DMS53 treated with DMSO at 0.1 percent for 48 hours (cell line): ENCODE results near the gene STK16.
"Not testable (repeated sequence)": the region's sequence is repeated elsewhere in the genome, so short reads cannot be mapped to it uniquely, and the experiment has no call there.

Source experiments
- DNase-seq: peaks from one replicate; lab custom pipeline; 2025; ENCODE audit not compliant: unreplicated experiment; lab: John Stamatoyannopoulos, UW

The STK16 gene

DNA sequence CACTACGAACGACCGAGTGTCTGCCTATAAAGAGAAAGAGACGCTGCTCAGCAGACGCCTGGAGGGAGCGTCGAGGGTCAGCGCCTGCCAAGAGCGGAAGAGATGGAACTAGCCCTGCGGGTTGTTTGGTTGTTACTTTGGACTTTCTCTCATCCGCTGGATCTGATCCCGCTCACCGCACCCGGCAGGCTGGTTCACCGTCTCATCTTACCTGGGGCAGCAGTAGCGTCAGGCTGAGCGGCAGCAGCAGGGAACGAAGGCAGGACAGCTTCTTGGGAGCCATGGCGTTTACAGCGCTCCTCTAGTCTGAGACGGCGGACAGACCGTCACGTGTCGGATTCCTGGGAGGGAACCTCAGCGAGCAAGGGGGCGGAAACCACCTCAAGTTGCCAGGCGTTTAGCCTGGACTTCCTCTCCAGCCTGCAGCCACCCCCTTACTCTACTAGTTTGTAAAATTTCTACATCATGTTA, 2.0 kb upstream of the STK16 start:
- no peak for DNase-seq

DNA sequence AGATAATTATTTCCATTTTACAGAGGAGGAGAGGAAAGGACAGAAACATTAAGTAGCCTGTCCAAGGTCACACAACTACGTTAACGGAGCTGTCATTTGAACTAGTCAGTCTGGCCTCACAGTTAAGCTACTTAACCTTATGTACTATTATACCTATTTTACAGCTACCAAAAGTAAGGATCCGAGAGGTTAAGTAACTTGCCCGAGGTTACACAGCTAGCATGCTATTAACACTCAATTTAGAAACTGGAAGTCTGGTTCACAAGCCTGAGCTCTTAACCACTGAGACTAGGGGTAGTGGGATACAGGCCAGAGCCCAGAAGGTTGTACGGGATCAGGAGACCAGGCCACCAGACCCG, 511 bp upstream of the STK16 start:
- DNase-seq = no peak

DNA sequence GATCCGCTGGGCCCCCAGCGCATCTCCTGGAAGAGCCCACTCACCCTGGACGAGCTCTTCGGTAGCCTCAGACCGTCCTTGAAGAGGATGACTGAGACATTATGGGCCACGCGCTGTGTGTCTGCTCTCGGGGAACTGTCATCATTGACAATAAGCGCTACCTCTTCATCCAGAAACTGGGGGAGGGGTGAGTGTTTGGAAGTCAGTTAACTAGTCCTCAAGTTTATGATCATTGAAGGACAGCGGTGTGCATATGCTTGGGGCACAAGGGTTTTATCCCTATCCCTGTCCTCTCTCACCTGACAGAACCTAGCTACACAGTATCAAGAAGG, 586 bp downstream of the STK16 start:
- no peak for DNase-seq

DNA sequence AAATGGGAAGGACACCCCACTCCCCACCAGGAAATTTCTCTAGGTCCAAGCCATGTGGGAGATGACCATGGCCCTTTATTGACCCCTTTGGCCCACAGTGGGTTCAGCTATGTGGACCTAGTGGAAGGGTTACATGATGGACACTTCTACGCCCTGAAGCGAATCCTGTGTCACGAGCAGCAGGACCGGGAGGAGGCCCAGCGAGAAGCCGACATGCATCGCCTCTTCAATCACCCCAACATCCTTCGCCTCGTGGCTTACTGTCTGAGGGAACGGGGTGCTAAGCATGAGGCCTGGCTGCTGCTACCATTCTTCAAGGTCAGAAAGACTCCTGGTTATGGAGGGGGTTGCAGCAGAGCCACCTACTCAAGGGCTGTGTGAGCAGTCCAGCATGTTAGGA, 1.3 kb downstream of the STK16 start:
- DNase-seq = no peak

DNA sequence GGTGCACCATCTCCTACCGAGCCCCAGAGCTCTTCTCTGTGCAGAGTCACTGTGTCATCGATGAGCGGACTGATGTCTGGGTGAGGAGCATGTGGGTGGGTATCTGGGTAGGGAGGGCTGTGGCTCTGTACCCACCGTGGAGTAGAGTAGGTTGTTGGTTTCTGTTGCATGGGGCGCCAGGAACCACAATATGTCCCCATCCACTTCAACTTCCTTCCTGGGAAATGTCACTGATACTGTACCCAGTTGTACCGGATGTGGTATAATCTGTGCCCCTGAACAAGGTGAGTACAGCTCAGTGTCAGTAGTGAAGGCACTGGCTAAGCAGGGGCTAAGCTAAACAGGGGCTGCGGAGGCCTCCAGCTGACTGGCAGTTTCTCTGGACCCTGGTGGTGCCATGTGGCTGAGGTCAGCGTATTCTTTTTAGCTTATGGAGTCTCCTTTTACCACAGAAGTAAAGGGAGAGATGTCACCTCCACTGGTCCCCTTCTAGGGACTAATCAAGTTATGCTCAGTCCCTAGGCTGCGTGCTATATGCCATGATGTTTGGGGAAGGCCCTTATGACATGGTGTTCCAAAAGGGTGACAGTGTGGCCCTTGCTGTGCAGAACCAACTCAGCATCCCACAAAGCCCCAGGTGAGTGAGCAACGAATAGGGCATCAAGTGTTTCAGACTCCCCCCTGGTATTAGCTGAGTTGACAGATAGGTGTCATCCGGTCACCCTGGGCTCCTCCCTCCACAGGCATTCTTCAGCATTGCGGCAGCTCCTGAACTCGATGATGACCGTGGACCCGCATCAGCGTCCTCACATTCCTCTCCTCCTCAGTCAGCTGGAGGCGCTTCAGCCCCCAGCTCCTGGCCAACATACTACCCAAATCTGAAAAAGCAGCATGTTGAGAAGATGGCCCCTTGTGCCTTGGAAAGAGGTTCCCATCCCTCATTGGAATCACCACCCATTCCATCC, 2.7 kb downstream of the STK16 start:
- DNase-seq = no peak

DNA sequence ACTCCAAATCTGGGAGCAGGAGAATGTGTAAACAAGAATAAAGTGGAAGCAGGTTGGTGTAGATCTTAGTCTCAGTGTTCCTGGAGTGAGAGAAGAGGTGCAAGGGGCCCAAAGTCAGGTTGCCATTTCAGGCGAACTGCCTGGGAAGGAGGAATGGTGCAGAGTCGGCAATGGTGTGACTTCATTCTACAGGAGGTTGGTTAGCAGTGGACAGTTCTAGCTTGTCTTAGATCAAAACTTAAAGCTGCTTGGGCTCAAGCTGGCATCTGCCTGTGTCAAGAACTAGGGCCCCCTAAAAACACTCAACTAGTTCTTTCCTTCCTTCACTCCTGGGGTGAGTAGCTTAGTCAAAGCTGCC, 3.5 kb downstream of the STK16 start:
- no peak for DNase-seq

DNA sequence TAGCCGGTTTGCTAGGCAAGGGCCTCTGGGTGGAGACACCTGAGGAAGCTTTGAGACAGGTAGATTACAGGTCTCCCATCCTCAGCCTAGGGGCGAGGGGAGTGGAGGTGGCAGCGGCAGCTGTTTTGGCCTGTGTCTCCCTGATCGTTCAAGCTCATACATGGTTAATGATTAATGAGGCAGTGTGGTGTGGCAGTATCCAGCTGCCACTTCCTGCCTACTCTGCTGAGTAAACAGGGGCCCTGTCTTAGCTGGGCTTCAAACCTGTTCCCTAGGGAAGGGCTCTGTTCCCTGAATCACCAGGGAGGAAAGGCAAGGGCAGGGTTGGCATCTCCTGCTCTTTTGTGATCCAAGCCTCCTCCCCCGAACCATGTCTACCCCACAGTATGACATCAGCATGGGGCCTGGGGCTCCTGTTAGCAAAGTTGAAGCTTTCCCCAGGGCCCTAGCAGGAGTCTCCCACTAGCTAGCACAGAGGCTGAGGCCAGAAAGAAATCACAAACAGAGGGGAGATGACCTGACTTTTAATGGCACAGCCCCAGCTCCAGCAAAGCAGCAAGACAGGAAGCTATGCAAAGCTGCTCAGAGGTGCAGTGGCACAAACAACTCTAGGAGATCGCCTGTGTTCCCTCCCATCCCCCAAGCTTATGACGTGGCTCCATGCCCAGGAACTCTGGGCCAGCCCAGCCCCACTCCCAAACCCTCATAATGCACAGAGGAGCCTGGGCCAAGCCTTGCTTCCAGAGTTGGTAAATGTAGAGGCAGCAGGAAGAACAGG, 4.1 kb downstream of the STK16 start:
- DNase-seq = peak; percentile 95

DNA sequence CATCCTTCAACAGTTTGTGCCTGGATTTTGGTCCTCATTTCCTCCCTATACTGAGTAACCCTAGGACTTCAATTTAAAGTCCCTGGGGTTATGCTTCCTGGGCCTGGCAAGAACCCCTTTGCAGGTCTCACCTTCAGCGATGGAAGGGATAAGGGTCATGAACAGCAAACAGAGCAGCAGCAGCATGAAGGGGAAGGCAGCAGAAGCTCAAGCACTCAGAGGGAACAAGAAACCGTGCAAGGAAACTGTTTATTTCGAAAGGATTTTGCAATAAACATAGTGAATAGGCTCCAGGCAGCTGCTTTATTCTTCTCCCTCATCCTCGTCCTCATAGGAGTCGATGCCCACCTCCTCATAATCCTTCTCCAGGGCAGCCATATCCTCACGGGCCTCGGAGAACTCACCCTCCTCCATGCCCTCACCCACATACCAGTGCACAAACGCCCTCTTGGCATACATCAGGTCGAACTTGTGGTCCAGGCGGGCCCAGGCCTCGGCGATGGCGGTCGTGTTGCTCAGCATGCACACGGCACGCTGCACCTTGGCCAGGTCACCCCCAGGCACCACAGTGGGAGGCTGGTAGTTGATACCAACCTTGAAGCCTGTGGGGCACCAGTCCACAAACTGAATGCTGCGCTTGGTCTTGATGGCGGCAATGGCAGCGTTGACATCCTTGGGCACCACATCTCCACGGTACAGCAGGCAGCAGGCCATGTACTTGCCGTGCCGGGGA, 4.9 kb downstream of the STK16 start:
- peak; percentile 9 for DNase-seq

DNA sequence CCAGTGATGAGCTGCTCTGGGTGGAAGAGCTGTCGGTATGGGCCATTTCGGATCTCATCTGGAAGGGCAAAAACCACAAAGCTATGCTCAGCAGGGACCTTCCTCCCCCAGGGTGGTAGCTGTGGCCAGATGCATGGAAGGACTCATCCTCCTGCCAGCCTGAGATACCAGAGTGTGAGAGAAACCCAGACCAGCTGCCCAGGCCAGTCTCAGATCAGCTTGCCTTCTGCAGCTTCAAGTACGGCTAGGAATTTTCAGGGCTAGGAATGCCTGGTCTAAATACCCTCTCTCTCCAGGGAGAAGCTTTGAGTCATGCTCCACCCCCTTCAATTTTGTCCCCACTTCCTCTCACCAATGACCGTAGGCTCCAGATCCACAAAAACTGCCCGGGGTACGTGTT, 6.4 kb downstream of the STK16 start:
- DNase-seq = no peak

DNA sequence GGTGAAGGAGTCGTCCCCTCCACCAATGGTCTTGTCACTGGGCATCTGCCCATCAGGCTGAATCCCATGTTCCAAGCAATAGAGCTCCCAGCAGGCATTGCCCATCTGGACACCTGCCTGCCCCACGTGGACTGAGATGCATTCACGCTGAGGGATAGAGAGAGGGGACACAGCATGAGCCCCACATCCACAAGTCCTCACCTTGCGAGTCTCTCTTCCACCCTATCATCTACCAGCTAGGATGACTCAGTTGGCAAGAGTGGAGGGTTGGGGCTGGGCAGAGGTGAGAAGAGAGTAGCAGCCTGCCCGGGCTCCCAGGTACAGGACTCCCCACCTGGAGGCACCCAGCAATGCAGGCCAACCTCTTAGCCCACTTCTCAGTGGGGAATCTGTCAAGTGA, 6.8 kb downstream of the STK16 start:
- DNase-seq = no peak

DNA sequence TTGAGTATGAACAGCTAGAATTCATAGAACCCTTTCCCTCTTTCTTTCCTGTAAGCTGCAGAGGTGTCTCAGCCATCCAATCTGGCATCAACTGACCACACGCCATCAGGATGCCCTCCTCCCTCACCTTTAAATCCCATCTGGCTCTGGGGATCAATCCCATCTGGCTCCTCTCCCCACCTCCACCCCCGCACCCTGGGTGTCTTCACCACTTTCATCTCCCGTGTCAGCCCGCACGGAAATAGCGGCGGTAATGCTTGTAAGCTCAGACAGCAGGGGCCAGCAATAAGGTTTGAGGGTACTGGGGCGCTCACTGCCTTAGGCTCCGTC, 7.3 kb downstream of the STK16 start:
- DNase-seq = no peak

DNA sequence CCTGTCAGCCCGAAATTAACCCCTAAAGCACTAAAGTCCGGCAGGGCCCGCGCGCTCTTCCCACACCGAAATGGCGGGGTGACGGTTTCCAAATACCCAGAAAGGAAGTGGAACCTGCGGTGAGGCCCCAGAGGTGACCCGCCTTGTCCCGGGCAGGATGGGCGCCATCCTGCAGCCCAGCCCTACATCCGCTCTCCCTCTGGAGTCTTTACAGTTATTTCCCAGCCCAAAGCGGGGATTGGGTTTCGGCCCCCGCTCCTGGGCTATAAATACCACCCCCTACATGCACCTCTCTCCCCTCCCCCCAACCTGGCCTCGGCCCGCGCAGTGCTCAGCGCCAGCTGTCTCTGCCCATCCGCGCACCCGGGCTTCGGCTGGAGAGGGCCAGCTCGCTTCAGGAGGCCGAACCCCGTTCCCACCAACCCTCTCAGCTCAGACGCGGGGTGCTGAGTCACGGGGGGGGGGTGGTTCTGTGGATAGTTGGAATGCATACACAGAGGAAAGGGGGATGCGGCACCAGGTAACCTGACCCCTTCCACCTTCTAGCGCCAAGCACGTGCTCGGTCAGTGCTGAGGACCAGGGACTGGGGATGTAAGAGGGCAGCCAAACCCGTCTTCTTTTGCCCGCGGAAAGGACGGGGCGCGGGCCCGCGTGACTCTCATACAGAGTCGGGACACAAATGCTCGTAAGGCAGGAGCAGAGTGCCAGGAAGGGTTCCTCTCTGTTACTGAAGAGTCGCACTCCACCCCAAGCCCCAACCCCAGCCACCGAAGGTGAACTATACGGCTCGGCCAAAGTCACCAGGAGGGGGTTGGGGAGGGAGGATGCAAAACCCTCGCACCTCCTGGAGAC, 7.8 kb downstream of the STK16 start, which contains the start of gene TUBA4B:
Gene TUBA4B, plus strand, starts transcription at position 344 of the 853 bp plus-strand sequence. Its CDS starts 165 bp downstream, at position 509.
- peak; percentile 10 for DNase-seq

DNA sequence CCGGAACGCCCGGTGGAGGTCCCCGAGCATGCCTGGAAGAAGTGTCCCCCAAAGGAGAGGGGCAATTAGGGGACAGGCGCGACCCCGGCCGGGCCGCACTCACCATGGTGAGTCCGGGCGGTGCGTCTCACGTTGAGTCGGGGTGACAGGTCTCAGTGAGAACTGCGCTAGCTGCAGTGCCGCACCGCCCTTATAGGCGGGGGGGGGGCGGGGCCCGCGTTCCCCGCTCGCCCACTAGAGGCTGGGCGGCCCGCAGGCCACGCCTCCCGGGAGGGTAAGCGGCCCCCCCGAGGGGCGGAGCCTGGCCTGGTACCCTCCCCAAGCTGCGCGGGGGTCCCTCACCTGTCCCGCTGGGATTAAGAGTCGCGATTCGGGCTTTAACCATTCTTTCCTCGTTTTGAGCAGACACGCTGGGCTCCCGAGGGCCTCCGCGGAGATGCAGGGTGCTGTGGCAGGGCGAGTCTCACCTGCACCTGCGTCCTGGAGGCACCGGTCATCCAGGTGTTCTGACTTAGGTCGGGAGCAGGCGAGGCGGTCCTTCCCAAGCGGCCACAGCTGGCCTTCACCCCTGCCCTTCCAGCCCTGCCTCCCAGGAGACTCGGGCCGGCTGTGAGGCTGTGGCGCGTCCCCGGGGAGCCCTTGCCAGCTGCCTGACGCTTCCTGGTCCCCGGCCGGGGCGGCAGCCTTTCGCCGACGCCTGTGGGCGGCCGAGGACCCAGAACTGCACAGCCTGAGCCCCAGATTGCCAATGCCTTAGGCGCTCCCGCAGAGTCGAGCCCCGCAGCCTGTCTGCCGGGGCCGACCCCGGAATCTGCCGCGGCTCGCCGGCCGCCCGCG, 8.7 kb downstream of the STK16 start, which contains the start of gene TUBA4A:
Gene TUBA4A, minus strand, starts transcription at position 166 of the 837 bp plus-strand sequence. Its CDS starts 60 bp downstream, at position 106.
- peak; percentile 69 for DNase-seq

DNA sequence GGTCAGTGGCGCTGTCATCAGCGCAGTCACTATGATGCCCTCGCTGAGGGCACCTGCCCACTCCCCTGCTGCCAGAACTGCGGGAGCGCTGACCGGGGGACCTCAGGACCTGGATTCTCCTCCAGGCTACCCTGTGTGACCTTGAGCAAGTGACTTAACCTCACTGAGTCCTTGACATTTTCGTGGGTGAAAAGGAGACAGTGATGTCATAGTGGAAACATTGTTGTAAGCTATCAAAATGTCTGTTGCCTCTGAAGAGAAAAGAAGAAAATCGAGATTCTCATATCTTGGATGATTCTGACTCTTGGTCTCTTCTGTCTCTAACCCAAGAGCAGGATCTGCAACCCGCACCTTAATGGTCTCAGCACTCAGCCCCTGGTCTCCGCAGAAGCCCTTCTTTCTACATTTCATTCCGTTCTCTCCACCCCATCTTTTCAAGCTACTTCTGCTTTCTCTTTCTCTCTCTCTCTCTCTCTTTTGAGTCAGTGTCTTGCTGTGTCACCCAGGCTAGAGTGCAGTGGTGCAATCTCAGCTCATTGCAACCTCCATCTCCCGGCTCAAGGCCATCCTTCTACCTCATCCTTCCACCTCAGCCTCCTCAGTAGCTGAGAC, 9.4 kb downstream of the STK16 start:
- DNase-seq = no peak

DNA sequence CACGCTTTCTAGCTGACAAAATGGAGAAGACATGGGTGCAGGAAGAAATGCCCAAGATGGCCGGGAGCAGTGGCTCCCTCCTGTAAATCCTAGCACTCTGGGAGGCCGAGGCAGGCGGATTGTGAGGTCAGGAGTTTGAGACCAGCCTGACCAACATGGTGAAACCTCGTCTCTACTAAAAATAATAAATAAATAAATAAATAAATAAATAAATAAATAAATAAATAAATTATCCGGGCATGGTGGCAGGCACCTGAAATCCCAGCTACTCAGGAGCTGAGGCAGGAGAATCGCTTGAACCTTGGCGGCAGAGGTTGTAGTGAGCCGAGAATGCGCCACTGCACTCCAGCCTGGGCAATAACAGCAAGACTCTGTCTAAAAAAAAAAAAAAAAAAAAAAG, 13.7 kb downstream of the STK16 start:
- DNase-seq = not testable (repeated sequence)

DNA sequence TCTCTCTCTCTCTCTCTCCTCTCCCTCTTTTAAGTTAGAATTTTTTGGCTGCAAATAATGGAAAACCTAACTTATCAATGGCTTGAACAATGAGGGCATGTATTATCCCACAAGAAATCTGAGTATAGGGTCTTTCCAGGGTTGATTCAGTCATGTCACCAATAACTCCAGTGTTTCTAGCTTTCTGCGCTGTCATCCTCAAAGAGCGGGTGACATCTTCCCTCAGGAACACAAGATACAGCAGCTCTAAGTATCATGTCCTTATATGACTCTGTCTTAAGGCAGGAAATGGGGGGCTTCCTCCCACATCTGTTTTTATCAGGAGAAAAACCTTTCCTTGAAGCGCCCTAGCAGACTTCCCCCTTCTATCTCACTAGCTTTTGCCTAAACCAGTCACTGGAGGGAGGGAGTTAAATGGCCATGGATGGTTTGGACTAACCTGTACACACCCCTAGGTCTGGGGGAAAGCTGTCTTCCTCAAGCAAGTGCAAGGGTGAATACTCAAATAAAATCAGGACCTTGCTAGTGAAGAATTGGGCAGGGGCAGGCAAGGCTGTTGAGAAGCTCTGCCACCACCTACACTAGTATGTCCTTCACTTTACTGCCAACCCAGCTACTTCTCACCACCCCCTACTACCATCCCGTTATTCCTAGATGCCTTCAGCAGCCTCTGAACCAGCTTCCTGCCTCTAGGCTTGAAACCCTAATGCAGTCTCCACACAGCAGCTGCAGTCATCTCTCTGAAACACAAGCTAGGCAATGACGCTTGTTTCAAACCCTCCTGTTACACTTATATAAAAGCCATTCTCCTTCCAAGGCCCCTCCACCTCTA, 16.0 kb downstream of the STK16 start:
- DNase-seq = no peak

DNA sequence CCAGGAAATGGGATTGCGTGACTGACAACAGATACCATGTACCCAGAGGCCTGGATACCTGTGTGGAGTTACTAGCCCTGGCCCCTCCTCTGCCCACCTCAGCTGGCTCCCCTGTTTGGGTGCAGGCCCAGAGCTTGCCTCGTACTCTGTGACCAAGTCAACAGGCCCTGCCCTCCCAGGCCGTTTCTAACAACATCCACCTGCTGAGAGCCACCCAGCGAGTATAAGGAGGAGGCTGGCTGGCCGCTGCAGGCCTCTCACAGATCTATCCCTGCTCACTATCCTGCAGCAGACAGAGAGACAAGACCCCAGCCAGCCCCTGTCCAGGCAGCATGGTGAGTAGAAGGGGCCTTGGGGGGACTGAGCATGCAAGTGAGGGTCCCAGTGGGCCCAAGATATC, 21.0 kb downstream of the STK16 start:
- DNase-seq = no peak

DNA sequence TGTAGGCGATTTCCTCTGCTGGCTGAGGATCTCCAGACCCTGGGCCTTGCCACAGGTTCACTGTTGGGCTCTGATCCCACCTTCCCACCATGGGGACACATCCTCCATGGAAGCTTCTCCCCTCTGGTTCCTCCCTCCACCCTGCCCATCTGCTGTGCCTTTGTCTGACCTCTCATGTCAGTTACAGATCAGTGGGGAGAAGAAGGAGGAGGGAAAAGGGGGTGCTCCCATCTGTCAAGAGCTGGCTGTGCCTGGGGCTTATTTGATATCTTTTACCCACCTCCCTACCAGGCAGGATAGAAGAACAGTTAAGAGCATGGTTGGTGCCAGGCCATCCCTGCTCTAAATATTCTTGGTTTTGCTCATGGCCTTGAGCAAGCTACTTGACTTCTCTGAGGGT, 21.6 kb downstream of the STK16 start:
- DNase-seq = no peak
